ENCODE results near the gene PCDHB5.
"Not testable (repeated sequence)": the region's sequence is repeated elsewhere in the genome, so short reads cannot be mapped to it uniquely, and the experiment has no call there.

- TF ChIP-seq CTCF, POLR2A (IDR thresholded peaks at IDR 0.05): not testable (repeated sequence)
These were observed 22.4 kb downstream of the PCDHB5 start for GRCh38 chr5:141157356-141157755.
